Myocyte (in vitro differentiated cells): ENCODE measurements around the gene KCNG4. TPM values are rescaled to one million over a fixed set of nuclear protein-coding genes. Genes with fewer than 3 reads are reported as not detected.

Source experiments
- DNase-seq: peaks from one replicate; pipeline ENCODE4 v3.0.0-alpha.2; 2012; ENCODE audit warnings: low read depth
- total RNA-seq: library from RNA; depleted of rRNA; stranded (reverse); fragments of >200 nt; gene quantifications from 2 replicates; pipeline ENCODE4 v1.2.3, GENCODE V29; 2014

KCNG4 gene
- total RNA-seq, 1 donor from 2014 or later = 0.05 TPM

DNA sequence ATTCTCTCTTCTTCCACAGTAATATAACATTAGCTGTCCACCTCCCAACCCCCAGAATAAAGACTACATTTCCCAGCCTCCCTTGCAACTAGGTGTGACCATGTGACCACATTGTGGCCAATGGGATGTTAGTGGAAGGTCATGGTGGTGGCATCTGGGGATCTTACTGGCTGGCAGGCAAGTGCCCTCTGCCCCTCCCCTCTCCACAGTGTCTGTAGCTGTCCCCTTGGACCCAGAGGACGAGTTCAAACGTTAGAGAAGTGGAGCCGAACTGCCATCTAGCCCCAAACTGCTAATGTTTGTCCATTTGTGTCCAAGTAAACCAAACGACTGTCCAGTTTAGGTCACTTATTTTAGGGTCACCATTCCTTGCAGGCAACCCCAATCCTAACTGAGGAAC lies 26.6 kb upstream of the KCNG4 start:
- peak; percentile 47 for DNase-seq

DNA sequence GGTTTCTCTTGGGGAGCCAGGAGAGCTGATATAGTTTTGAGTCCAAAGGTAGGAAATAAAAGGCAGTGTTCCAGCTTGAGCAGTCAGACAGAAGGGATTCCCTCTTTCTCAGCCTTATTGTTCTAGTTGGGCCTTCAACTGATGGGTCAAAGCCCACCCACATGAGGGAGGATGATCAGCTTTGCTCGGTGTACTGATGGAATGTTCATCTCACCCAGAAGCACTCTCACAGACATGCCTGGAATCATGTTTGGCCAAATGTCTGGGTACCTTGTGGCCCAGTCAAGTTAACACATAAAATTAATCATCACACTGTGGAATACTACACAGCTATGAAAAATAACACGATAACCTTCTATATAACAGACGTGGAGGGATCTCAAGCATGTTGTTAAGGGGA lies 23.1 kb upstream of the KCNG4 start:
- no peak for DNase-seq

DNA sequence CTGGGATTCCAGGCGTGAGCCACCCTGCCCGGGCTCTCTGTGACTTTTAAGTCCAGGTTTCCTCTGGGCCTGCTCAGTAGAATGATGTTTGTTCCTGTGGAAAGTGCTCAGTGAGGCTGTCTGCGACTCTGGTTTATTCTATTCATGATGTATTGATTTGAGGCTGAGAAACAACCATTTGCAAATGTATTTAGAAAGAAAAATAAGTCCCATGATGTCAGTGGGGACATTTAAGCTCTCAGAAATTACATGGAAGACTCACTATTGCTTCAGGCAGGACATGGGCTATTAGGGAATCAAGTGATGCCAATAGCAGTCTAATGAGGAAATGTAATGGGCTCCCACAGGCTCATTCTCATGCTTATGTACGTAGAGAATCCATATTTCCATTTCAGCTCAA lies 22.2 kb upstream of the KCNG4 start:
- DNase-seq = no peak

DNA sequence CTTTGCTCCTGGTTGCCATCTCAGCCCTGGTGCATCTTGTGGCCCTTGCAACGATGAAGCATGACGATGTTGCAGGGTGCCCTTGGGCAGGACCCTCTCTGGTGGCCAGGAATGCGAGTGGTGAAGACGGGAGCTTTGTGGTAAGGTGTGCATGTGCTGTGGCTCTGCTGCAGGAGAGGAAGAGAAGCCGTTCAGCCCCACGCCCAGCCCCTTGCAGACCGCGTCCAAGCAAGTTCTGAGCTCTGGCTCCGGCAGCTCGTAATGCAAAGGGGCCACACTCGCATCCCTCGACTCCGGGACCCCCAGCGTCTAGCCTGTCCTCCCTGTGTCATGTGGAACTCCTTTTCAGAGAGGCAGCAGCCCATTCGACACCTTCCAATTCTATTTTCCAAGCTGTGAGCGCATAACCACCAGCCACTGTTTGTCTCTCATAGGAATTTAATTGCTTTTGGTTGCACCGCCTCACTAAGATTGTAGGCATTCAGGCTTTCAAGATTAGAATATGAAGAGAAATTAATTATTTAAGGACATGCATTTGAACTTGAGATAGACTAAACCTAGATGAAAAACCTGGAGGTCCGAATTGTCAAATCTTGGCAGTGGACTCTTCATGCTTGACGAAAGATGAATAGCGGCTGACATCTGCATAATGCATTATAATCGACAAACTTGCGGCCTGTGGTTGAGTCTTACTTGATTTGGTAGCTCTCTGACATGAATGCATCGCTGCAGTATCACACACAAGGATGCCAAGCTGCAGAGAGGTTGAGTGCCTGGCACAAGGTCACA lies 21.1 kb upstream of the KCNG4 start:
- no peak for DNase-seq

DNA sequence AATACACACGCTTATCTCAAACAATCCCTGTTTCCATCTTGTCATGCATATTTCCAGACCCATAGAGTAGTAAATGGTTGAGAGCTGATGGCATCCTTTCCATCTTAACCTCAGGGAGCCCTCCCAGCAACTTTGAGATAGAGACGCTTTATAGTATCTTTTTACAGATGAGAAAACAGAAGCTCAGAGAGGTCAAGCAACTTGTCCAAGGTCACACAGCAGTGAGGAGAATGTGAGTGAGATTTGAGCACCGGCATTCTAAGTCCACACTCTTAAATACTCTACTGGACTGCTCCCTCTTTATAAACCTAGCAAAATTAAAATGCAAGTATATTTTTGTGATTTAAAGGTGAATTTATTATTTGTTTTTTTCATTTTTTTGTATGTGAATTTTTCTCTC lies 19.9 kb upstream of the KCNG4 start:
- DNase-seq = no peak

DNA sequence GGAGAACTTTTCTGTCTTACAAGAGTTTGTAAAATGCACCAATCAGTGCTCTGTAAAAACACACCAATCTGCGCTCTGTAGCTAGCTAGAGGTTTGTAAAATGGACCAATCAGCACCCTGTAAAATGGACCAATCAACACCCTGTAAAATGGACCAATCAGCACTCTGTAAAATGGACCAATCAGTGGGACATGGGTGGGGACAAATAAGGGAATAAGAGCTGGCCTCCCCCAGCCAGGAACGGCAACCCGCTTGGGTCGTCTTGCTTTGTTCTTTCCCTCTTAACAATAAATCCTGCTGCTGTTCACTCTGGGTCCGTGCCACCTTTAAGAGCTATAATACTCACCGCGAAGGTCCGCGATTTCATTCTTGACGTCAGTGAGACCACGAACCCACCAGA lies 18.5 kb upstream of the KCNG4 start:
- no peak for DNase-seq

DNA sequence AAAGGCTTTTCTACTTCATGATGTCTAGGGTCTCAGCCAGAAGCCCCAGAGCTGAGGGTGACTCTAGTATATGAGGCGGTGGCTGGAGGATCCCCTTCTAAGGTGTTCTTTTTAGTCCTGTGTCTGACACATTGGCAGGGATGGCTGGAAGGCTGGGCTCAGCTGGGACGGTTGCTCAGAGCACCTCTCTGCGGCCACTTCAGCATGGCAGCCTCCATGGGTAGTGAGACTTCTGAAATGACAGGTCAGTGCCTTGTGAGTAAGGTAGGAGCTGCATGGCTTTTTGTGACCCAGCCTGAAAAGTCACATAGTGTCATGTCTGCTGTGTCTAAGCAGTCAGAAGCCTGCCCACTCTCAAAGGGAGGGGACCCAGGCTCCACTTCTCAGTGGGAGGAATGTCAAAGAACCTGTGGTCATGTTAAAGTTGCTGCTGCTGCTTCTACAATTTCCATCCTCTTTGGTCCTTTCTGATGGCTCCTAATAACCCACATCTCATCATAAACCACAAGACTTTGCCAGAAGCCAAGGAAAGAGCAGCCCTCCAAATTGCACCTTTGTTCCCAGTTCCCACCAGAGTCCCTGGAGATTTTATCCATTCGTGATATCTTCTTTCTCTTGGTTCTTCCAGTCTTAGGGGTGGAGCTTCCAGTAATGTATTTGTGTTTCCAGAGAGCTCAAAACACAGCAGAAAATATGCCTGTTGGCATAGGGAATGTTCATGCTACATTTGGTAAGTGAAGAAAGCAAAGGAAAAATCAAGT lies 15.4 kb upstream of the KCNG4 start:
- DNase-seq = no peak

DNA sequence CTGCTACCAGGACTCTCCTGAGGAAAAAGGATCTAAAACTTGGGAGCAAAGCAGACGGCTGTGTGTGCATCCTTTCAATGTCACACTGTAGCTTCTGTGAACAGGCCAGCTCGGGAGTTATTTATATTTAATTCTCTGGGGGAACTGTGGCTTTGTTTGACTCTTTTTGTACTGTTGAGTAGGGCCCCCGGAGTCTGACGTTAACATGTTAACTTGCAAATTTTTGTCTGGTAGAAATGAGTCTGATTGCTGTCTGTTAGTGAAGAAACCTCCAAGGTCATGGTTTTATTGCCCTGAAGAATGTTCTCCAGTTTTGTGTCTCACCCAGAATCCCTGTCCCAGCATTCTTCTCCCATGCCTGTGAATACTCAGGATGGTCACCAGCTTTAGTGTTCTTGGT lies 14.2 kb upstream of the KCNG4 start:
- no peak for DNase-seq

DNA sequence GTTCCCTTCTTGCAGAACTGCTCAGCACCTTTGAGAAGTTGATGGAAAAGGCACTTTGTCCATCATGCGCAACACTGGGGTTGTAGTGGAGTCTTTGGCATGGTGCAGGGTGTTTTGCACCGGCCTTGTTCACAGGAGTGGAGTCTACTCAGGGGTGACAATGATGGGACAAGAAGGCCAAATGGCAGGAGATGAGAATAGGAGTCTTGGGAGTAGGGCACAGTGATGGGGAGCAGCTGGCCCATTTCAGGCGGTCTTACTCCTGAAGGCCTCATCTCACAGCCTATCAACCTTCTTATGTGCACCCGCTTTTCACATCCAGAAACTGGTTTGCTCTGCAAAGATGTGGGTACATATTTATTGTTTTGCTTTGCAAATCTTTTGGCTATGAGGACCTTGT lies 13.4 kb upstream of the KCNG4 start:
- no peak for DNase-seq

DNA sequence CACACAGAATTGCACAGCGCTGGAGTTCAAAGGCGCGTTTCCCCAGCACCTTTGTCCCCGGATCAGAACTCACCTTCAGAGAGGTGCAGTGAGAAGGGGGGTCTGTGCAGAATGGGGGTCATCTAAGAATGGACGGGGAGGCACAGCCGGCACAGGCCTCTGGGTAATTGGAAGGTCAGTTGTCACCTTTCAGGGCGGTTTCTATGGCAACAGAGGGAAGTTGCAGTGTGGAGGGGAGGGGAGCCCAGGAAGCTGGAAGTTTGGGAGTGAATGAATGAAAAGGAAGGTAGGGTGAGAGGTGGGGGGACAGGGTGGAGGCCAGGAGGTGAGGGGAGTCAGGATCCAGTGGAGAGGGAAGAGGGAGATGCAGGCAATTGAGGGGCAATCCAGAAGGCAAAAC lies 12.4 kb upstream of the KCNG4 start:
- no peak for DNase-seq

DNA sequence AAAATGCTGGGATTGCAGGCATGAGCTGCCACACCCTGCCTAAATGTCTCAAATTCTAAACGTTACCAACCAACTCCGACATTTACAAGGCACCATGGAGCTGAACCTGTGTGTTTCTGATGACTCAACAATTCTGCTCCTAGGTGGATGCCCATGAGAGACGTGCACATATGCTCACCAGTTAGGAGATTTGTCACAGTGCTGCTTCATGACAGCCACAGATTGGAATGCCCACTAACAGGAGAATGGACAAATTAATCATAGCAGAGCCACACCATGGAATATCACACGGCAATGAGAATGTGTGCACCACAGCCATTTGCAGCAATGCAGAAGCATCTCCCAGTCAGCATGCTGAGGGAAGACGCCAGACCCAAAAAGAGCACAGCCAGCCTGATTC lies 8.0 kb upstream of the KCNG4 start:
- peak; percentile 35 for DNase-seq

DNA sequence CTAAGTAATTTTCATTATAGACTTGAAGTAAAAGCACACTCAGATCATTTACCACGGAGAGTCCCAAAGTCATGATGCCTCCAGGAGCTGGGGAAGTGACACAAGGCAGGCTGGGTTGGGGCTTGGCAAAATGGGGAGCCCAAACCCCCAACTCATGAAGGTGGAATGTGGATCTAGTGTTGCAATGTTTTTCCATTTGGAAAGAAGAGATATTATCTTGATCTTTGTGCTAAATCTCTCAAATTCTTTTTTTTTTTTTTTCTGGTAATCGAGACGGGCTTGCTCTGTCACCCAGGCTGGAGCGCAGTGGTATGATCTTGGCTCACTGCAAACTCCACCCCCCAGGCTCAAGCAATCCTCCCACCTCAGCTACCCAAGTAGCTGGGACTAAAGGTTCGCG lies 7.5 kb upstream of the KCNG4 start:
- DNase-seq = no peak

DNA sequence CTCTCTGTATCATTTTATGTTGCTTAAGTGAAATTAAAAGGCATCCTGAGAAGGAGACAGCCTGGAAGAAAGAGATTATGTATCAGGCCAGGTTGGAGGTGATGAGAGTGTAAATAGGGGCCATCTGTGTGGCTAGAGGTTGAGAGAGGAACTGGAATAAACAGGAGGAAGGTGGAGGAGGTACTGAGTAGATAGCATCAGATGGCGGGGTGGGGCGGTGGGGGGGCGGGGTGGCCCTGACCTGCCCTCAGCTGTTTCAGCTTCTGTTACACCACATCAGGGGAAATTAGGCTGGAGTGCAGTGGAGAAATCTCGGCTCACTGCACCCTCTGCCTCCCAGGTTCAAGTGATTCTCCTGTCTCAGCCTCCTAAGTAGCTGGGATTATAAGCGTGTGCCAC lies 6.9 kb upstream of the KCNG4 start:
- DNase-seq = no peak

DNA sequence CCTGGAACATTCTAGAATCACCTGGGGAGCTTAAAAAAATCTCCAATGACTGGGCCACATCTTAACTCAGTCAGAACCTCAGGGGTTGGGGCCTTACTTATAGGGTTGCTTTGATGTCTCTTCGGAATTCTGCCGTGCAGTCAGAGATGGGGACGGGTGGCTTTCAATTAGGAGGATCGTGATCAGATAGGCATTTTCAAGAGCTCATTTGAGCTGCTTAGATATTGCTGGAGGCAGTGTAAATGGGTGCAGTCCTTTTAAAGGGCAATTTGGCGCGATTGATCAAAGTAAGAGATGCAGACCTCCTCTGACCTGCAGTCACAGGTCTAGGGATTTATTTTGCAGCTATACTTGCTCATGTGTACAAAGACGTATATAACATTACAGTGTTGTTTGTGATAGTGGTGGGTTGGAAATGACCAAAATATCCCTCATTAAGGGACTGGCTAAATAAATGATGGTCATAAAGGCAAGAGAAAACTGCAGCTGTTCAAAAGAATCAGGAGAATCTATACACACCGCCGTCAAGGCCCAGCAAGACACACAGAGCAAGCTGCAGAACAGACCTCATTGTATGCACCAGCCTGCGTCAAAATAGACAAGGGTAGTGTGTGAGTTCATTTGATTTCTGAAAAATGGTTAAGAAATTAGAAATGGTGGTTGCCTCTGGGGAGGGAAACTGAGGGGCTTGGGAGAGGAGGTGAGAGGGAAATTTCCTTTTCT lies 6.3 kb upstream of the KCNG4 start:
- DNase-seq = no peak

DNA sequence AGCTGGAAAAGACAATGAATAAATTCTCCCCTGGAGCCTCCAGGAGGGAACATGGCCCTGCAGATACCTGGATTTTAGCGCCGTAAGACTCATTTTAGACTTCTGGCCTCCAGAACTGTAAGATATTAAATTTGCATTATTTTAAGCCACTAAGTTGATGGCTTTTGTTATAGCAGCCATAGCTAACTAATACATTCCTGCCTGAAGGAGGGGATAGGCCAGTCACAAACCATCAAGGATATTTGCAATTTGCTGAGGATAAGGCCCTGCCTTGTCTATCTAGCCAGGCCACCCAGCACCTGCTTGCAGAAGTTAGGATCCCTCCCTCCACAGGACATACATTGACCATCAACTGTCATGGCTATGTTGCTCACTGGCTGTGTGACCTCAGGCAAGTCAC lies 4.9 kb upstream of the KCNG4 start:
- DNase-seq = no peak

DNA sequence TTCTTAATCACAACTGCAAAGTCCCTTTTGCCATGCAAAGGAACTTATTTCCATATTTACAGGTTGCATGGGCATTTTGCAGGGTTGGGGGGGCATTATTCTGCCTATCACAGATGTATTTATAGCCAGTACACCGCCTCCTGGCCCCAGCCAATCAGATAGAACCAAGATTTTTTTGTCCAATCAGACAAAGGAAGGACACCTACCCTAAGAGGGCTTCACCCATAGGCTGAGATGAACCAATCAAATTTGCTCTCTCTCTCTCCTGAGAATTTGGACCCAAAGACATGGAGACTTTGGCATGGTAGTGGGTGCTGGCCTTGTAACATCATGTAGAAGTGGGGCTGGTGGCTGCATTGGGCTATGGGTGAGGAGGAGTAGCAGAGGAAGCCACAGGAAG lies 3.9 kb upstream of the KCNG4 start:
- DNase-seq = no peak

DNA sequence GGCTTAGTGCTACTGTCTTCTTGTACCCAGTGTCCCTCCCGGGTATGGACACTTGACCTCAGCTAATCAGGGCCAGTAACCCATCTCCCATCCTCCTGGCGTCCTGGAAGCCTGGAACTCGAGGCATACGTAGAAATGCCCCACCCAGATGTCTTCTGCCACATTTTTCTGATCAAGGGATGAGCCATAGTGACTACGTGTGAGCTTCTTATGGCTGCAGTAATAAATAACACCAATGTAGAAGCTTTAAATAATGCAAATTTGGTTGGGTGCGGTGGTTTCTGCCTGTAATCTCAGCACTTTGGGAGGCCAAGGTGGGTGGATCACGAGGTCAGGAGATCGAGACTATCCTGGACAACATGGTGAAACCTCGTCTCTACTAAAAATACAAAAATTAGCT lies 3.0 kb upstream of the KCNG4 start:
- no peak for DNase-seq

DNA sequence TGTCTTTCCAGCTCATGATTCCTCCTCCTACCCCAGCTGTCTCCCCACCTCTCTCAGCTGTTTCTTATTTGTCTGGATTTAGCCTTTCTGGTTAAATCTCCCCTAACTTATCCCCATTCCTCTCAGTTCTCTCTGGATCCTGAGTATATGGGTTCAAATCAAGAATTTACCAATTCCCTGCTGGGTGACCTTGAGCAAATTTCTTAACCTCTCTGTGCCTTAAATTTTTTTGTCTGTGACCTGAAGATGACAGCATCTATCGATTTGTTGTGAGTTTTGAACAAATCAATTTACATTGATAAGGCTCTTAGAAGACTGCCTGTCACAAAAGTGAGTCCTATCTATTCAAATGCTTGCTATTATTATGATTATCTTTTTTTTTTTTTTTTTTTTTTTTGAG lies 2.0 kb upstream of the KCNG4 start:
- no peak for DNase-seq

DNA sequence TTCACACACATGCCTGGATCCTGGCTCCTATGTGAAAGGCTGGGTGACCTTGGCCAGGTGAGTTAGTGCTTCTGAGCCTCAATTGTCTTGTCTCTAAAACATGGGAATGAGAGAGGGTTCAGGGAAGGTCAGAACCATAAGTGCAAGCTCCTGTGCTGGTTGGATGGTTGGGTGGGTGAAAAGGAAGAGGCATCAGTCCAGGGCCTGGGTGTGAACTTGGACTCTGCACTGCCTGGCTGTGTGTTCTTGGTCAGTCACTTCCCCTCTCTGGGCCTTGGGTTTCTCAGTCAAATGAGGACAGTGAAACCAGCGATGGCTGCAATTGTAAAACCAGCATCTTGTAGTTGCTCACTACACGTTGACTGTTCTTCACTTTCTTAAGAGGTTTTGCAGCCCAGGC lies 643 bp upstream of the KCNG4 start:
- no peak for DNase-seq

DNA sequence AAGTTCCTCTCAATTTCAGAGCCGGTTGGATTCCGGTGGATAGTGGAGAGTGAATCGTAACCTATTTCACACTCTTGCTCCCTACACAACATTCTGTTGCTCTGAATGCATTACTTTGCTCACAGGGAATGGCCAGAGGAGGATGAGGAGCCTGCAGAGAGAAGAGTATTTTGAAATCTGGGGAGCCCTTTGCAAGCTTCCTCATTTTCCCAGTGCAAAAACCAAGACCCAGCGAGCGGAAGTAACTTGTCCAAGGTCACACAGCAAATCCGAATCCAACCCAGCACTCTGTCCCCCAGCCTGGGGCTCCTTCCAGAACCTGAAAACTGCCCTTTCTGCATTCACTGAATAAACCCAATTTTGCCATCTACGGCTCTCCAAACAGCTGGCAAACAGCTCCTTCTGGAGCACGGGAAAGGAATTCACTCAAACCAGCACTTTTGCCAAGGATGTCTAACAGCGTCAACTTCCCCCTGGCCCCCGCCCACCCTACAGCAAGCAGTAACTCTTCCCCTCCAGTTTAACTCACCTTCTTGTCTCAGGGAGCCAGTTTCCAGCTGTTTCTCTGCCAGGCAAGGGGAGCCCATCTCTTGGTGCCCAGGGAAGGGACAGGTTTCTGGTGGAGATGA lies 557 bp downstream of the KCNG4 start:
- DNase-seq = peak; percentile 20

DNA sequence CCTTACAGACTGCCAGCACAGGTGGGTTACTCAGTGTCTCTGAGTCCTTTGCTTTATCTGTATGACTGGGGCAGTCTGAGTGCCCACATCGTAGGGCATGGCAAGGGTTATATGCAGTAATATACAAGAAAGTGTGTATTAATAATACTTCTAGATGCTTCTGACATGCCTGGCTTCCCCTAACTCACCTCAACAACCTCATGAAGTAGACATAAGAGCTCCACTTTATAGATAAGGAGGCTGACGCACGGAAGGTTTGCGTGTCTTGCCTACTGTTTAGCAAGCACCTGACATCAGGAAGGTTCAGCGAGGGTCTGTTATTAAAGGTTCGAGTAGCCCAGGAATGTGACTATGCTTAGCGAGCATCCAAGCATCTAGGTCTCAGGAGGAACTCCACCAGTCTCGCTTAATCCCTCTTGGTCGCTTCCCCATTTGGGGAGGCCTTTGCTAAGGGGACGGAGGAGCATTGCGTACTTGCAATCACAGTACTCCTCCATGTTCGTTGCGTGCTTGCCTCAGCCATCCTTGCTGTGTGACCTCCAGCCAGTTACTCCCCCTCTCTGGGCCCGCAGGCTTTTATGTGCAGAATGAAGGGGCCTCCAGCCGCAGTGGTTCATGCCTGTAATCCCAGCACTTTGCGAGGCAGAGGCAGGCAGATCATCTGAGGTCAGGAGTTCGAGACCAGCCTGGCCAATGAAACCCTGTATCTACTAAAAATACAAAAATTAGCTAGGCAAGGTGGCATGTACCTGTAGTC lies 1.6 kb downstream of the KCNG4 start:
- DNase-seq = no peak
